Measurements from ENCODE around the gene GTF3C1. TPM values are rescaled to one million over a fixed set of nuclear protein-coding genes. Genes with fewer than 3 reads are reported as not detected.

GTF3C1 gene
- total RNA-seq, 1 experiment from 2014 or later: 74.6 TPM

DNA sequence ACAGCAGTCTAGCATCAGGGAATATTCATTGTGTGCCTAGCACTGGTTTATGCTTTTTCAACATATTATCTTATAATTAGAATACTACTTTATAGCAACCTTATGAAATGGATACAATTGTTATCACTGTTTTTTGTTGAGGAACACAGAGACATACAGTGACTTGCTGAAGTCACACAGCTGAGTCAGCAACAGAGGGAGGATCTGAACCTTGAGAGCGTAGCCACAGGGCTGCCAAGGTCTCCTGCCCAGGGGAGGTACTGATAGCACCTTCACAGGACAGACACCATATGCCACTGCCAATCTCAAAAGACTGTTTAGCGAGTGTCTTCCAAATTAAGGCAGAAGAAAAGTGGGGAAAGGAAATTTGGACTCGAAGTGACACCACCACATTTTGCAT lies 63.0 kb downstream of the GTF3C1 start:
- DNase-seq (ENCODE audit: low read depth): no peak

DNA sequence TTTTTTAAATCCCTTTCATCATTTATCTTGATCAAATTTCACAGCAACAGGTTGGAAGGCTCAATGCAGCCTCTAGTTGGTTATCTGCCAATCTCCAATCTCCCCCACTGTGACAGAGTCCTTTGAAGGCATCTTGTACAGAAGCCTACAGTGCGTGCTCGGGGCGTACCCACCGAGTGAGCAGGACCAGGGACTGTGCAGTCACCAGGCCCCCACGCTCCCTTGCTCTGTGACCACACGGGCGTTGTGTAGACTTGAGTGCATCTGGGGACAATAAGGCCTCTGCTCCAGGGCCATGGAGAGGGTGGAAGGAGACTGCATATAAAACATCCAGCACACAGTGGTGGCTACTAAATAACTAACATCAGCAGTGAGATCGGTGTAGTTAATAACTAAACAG lies 63.4 kb downstream of the GTF3C1 start:
- DNase-seq (ENCODE audit: low read depth): no peak

DNA sequence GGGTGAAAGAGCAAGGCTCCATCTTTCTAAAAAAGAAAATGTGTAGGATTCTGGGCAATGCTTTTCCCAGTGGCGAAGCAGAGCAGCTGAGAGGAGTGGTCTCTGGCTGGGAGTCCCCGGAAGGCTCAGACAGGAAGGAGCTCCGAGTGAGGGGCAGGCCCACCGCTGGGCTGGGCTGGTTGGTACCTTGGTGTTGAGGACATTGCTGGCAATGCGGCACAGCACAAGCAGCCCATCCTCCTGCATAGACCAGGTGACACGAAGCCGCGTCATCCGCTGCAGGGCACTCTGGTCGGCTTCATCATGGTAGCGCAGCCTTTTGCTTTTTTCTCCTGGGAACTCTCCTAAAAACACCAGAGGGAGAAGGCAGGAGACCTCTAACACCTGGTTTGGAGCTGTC lies 63.9 kb downstream of the GTF3C1 start:
- DNase-seq (ENCODE audit: low read depth): no peak

DNA sequence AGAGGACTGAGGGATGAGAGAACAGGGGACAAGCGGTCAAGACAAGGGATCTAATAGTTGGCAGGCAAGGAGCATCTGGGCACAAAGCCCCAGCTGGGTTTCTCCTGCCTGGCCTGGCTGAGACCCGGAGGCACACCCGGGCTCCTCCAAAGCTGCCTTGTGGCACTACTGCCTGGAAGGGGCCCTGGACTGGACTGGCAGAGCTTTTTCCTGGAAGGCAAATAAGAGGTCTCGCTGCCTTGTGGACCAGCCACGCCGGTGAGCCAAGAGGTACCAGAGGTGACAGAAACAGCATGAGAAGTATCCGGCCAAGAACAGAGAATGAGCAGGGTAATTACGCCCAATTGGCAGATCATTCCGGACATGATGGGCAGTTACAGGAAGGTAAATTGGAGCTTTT lies 64.6 kb downstream of the GTF3C1 start:
- DNase-seq (ENCODE audit: low read depth): no peak

DNA sequence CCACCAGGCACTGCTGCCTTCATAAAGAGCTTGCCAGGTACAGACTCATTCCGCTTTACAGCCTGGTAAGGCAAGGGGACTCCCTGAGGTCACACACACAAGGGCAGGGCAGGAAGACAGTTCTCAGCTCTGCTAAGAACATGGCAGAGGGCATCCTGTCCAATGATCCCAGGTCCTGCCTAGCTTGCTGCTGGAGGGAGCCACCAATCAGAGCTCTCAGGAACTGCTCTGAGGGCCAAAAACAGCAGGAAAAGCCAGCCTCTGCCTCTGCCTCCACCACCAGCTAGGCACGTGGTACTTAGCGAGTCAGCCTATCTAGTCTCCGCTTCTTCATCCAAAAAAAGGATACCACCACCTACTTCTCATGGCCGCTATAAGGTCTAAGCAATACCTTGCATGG lies 66.1 kb downstream of the GTF3C1 start:
- DNase-seq (ENCODE audit: low read depth): no peak

DNA sequence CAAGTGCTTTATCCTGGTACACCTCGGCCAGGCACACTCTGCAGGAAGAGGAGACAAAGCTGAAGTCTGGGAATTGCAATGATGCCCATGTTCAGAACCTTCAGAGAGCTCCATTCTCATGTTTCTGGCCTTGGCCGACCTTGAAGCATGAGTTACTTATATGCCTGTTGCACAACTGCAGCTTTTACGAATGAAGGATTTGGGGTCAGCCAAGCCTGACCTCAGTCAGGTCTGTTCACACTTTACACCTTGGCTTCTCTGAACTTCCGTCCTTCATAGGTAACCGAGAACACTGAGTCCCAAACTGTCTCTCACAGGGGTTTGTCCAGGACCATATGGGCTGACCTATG lies 66.7 kb downstream of the GTF3C1 start:
- no peak for DNase-seq (ENCODE audit: low read depth)

DNA sequence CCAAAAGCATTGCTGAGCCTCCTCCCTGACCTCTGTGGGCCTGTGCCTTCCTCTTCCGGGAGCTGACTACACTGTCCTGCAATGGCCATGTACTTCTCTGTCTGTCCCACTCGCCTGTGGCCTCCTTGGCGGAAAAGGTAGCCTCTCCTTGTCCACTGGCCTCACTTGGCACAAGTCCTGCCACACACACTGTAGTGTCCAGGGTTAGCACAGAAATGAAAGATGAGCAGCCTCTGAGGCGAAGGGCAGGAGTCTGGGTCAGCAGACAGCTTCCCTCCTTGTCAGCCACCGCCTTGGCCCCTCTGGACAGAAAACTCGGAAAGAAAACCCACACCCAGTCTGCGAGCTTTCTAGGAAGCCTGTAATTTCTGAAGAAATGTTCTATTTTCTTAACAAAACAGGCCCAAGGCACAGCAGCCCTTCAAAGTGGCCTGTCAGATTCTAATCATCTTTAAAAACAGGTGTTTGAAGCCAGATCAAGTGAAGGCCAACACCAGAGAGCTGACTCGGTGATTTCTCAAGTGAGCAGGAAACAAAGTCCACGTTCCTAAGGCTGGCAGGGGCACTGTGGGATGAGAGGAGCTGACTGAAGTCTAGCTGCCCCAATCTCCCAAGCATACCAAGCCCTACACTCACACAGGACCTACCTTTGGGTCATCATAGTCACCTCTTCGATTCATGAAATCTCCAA lies 67.2 kb downstream of the GTF3C1 start:
- DNase-seq (ENCODE audit: low read depth): no peak

DNA sequence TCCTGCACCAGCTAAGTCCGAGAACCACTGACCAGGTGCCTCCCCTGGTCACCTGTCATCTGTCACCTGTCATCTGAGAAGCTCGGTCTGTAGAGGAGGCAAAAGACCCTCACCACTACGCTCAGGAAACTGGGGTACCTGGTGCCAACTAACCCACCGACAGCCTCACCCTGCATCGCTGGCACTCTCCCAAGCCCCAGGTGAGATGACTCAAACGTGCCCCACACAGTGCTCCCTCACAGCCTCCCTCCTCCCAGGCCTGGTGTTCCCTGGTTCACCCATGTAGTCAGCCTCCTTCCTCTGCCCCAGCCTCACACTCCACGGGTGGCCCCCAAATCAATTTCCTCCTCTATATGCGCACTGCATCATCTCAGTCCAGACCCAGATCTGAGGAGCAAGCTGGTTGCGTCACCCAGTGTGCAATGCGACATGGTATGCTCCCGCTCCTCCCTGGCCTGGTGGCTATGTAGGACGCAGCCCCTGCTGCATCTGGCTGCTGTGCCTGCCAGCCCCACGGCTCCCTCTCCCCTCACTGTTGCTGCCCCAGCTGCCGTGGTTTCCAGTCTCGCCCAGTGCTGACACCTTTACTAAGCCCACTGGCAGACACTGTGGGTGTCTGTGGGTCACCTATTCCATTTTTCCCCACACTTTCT lies 68.3 kb downstream of the GTF3C1 start:
- no peak for DNase-seq (ENCODE audit: low read depth)

DNA sequence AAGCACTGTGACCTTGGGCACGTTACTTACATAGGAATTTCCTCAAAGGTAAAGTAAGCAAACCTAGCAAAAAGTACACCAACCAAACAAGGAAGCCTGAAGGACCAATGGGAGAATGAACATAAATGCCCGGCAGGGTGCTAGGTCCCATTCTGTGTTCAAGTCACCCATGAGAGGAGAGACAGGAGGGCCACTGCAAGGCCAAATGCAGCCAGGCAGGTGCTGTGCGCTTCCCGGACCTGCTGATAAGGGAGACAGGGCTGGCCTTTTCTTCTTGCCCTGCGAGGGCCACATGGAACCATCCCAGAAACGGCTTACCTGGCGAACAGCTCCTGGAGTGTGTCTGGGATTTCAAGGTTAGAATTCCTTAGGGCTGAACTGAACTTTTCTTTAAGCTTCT lies 69.0 kb downstream of the GTF3C1 start:
- DNase-seq (ENCODE audit: low read depth): no peak

DNA sequence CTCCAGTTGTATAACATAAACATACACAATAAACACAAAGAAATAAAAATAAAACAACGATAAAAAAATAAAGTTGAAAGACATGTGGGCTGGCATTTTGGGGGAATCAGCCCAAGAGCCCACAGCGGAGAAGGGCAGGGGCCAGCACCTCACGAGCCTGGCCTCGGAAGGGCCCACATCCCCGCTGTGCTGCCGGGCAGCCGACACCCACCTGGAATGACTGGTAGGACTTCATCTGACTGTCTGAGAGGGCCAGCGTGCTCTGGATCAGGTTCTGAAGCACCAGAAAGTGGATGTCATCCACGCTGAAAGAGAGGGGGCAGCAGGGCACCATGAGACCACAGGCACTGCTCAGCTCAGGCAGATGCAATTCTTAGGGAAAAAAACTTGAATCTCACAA lies 73.5 kb downstream of the GTF3C1 start:
- no peak for DNase-seq (ENCODE audit: low read depth)

DNA sequence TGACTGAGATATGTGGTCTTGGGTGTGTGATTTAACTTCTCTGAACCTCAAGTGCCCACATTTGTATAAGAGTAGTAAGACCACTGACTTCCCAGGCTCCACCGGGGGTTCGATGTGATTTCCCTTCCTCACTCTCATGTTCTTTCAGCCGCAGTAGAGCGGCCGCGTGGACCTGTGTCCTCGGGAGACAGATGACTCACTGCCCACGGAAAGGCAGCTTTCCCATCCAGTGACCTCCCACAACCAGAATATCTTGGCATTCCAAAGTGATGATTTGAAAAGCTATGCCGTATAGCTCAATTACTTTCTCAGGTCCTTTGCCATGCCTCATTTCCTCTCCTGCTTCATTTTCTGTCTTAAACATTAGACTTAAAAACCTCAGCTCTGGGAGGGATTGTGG lies 74.2 kb downstream of the GTF3C1 start:
- DNase-seq (ENCODE audit: low read depth): peak; percentile 86

DNA sequence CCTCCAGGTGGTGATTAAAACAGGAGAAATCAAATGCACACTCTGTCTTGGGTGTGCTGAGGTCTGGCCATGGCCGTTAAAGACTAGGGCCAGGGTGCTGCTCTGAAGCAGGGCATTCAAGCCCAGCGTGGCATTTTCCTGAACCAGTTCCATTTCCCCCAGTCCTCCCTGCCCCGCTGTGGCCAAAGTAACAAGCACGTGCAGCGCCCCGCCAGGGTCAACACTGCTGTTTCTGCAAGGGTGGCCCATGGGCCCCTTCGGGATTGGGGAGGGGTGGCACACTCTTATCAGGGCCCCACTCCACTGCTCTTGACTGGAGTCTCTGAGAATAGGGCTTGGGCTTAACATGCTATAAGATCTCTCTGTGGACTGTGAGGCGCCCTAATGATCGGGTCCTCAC lies 74.8 kb downstream of the GTF3C1 start:
- DNase-seq (ENCODE audit: low read depth): no peak

DNA sequence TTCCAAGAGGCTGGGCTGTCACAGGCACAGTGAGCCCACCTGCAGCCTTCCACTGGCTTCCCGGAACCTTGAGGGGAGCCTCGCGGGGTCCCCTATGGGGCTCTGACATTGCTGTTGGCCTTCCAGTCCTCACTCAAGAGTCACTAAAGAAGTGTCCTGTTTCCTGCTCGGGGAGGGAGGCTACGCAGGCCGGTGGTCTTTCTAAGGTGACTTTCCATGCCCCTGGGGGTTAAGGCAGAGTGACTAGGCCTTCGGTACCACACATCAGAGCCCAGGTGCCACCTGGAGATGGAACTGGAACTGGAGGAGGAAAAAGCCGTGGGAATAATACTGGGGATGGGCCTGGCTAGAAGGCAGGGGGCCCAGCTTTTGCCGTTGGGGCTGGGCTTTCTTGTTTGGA lies 75.7 kb downstream of the GTF3C1 start:
- no peak for DNase-seq (ENCODE audit: low read depth)

DNA sequence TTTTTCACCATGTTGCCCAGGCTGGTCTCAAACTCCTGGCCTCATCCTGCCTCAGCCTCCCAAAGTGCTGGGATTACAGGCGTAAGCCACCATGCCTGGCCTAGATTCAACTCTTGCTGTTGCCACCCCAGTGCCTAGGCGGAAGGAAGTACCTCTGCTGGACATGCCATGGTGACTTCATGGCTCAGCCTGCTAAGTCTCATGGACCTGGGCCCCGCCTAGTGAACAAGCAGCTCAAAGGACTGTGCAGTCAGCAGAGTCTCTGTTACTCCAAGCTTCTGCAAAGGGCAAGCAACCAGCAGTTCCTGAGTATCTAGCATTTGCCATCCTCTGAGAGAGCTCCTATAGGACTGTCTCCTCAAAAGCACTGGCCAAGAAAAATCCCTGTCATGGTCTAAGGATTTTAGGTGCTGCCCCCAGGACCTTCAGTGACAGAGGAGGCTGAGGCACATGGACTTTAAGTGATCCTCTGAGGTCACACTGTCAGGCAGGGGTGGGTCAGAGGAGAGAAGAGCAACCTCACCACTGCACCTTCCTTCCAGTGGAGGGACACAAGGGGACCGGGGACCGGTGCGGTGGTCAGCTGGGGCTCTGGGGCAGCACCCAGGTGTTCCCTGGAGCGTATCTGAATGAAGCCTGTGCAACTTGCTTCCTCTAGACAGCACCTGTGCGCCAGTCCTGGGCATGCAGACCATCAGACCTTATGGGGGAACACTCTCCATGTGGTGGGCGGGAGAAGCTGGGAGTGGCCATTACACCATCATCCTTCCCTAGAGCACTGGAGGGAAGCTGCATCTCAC lies 76.4 kb downstream of the GTF3C1 start:
- no peak for DNase-seq (ENCODE audit: low read depth)

DNA sequence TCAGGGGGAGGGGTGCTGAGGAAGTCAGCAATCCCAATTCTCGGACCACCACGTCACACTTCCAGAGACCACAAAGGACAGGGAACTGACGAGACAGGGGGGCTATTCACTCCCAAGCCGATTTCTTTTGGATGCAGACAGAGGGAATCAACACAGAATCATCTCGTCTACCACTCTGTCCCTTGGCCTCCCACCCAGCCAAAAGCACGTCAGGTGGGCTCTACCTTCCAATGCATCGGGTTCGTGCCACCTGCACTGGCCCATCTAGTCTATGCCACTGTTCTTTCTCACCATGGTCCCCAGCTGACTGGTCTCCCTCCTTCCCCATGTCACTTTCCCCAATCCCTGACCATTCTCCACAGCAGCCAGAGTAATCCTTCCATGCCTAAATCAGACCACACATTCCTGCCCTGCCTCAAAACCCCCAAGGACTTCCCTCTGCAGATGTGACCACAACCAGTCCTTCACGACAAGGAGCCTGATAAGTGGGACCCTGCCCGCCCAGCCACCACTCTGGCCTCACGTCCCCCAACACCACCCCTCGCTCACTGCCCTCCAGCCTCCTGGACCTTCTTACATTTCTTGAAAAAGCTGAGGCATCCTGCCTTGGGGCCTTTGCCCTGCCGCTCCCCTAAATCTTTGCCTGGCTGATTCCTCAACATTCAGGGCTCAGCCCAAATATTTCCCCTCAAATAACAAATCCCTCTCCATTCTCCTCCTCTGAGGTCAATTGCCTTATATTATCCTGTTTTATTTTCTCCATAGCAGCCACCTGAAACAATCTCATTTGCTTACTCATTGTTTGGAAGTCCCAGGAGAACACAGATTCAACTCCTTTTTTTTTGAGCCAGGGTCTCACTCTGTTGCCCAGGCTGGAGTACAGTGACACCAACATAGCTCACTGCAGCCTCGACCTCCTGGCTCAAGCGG lies 77.4 kb downstream of the GTF3C1 start:
- peak; percentile 11 for DNase-seq (ENCODE audit: low read depth)

DNA sequence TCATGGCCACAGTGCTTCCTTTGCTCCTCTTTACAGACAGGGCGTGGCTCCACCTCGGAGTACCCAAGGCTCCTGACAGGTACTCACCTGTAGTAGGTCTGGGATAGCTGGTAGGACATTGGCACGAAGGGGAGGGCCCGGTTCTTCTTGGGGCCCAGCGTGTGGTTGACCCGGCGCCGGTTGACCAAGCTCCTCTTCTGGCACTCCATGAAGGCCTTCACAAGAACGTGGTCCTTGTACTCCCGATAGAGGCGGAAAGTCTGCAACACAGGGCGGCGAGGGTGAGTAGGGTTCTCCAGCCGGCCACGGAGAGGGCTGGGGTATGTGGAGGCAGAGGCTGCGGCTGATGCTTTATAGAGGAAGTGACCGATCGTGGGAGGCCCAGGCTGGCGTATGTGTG lies 78.1 kb downstream of the GTF3C1 start:
- DNase-seq (ENCODE audit: low read depth): no peak

DNA sequence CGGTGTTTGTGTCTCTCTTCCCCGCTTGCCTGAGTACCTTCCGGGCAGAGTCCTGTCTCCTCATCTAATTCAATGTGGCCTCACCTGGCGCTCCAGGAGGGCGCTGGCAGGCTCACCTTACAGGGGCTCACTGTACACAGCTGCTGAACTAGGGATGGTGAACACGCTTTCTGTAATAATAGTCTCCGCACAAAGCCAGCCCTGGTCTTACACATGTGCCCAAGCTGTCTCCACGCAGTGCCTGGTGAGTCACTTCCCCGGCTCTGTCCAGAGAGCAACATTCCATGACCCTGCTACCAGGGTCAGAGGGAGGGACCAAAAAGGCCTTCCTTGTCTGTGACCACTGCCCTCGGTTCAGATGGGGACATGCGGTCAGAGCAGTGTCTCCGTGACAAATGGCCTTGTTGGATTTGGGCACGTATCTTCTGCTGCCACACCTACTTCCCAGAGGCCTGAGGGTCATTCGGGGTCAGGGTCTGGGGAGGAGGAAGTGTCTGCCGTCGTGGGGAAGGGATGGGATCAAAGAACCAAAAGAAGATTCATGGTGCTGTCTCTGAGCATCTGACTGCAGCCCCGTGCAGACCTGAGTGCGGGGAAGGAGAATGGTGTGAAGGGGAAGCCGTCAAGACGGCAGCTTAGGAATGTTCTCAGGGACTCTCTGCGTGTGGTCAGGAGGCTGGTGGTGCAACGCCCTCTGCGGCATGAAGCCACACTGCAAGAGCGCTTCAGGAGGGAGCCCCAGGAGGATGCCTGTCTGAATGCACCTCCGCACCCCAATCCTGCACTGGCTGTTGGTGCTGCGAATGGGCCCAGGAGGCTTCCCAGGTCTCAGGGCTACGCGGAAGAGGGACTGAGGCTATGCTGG lies 78.9 kb downstream of the GTF3C1 start:
- peak; percentile 68 for DNase-seq (ENCODE audit: low read depth)

DNA sequence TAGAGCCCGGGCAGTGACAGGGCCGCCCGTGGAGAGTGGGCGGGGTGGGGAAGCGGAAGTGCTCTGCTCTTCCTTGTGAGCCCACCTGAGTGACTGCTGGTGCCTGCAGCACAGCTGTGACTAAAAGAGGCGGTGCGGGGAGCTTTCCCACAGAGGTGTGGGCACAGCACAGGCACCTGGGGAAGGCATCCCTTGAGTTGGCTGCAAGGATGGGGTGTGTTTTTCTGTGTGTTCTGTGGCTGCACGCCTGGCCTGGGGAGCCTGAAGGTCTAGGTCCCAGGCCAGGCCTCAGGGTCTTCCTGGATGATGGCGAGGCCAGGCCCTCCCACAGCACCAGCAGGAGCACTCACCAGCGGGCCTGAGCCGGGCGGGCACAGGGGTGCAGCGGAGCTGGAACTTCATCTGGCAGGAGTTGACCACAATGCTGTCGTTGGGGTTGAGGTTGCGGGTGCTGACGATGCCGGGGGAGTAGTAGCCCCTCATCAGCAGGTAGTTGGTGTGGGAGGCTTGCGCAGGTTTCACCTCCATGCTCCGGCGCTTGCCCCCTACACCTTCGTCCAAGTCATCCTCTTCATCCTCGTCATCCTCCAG lies 80.7 kb downstream of the GTF3C1 start:
- no peak for DNase-seq (ENCODE audit: low read depth)

DNA sequence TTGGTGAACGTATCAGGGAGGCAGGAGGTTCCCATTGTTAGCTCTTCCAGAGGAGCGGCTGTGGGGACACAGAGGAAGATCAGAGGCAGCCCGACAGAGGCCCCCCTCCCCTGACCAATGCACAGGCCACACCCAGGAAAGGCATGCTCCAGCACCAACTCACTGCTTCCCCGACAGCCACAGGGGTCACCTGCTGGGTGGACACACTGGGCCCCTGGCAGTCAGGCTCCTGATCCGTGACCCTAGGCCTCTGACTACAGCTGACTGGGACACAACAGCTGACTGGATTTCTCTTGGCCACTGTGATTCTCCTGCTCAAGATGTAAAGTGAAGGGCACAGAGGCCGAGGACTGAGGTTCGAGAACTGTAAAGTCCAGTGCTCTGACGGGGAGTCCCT lies 84.2 kb downstream of the GTF3C1 start:
- DNase-seq (ENCODE audit: low read depth): no peak

DNA sequence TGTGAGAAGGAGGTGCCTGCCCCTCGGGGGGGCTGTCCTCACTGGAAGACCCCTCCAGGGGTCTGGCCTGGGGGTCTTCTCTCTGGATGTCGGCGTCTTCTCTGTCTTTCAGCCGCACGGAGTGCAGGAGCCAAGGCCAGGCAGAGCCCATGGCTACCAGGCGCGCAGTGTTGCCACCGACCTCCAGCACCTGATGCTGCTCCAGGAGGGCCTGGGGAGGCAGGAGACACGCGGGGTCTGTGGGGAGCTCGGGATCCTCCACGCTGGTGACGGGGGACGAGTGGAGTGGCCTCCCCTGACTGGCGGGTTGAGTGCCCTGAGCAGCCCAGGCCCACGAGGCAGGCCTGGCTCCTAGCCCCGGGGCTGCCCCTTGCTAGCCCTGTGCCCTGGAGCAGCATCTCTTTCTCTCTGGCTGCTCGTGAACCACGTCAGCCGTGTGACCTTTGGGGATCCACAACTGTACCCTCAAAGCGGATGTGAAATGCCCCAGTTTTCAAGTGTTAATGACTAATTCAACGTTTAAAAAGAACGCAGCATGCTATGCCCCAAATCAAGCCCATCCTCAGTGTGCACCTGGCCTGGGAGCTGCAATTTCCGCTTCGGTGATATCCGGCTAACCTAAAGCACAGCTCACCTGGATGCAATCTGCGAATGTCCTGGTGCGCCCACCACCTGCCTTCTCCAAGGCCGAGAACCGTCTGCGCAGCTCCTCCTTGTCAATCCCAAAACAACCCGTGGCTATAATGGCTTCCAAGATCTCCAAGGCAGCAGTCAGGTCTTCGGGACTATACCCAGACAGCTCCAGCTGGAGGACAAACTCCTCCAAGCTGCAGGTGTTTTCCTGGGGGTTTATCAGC lies 84.9 kb downstream of the GTF3C1 start:
- no peak for DNase-seq (ENCODE audit: low read depth)

Data from M059J (cell line).